Measurements from ENCODE around the gene ARF6. TPM values are rescaled to one million over a fixed set of nuclear protein-coding genes. Genes with fewer than 3 reads are reported as not detected.
"Not testable (repeated sequence)": the region's sequence is repeated elsewhere in the genome, so short reads cannot be mapped to it uniquely, and the experiment has no call there.

ARF6 gene
- polyA plus RNA-seq, 1 donor from 2014 or later: 222 TPM

DNA sequence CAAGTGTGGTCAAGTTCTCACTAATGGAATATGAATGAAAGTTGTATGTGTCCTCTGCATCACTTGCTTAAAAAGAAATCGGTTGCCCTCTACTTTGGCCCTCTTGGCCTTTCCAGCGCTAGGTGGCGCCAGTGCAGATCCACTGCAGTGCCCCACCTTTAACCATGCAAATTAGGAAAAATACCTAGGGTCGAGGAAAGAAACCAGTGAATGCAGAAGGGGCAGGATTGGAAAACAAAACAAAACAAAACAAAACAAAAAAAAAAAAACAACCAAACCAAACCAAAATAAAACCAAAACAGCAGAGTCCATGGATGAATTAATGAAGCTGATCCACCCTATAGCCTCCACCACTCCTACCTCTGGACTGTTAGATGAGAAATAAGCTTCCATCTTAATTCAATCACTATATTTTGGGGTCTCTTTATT lies 27.4 kb upstream of the ARF6 start:
- peaks cover 22 to 39% (median 23%) of the 10 kb centered on the region in 3 donors for H3K4me1 Mint-ChIP-seq
- no peak overlapping the region for H3K27ac Mint-ChIP-seq
- H3K9me3 Mint-ChIP-seq: peaks cover 0 to 2% (median 0%) of the 10 kb centered on the region in 3 donors
- H3K27me3 Mint-ChIP-seq: no peaks in the 10 kb centered on the region
- no peaks in the 10 kb centered on the region for H3K36me3 Mint-ChIP-seq
- peak overlapping the region in 1 of 4 donors; percentile 25 for H3K4me3 Mint-ChIP-seq

DNA sequence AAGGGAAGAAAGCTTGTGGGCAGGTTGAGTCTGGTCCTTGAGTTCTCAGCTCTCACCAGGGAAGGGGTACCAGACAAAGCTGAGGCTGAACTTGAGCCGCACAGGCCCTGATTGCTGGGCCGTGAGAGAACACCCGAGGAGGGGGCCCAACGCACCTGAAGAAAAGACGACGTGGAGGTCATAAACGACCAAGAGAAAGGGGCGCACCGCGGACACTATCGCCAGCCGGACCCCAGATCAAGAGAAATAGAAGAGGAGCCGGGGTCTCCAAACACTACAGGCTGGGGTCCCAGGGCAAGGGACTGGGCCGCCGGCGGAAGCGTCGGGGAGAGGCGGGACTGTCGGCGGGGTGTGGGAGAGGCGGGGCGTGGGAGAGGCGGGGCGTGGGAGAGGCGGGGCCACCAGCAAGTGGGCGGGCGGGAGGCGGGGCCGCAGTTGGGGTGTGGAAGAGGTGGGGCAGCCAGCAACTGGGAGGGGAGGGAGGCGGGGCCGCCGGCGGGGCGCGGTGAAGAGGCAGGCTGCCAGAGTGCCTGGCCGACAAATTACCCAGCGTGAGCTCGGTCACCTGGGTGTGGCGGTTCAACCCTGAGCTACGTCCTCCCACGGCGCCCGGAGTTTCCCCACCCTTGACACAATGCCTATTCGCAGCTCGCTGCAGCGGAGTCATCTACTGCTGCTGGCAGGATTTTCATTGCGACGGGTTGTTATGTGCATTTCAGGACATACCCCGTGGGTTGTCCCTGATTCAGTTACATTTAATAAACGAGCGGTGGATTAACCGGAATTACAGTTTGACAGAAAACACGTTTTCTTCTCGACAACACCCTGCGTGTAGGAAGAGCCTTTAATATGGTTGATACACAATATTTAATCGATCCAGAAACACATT lies 24.8 kb upstream of the ARF6 start:
- Mint-ChIP-seq H3K4me3 (peak overlapping the region; percentile 84 to 97 (median 89)), H3K4me1 (peaks cover 20 to 28% (median 22%) of the 10 kb centered on the region in 3 donors), H3K9me3 (no peaks in the 10 kb centered on the region)

DNA sequence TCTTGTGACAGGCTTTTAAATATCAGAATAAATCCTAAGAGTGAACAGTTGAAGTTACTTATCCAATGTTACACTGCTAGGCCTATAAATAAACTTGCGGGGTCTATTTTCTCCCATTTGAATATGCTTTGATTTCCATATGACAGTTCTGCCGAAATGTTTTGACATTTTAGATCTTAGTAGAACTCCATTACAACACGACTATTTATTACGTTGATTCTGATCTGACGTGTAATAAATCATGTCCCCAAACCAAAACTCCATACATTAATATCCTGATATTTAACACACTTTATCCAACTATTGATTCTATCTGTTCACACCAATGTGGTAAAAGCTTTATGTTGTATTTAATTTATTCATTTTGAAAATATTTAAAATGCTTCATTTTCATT lies 24.2 kb upstream of the ARF6 start:
- Mint-ChIP-seq H3K27me3 (no peaks in the 10 kb centered on the region), H3K9me3 (no peaks in the 10 kb centered on the region), H3K4me3 (peak overlapping the region; percentile 84 to 97 (median 89)), H3K36me3 (no peaks in the 10 kb centered on the region), H3K27ac (peak overlapping the region; percentile 94 to 99 (median 95)), H3K4me1 (peaks cover 19 to 28% (median 20%) of the 10 kb centered on the region in 3 donors)

More for the DNA sequence above, 24.8 kb upstream of the ARF6 start:
- Mint-ChIP-seq H3K27ac (peak overlapping the region; percentile 94 to 99 (median 95)), H3K36me3 (no peaks in the 10 kb centered on the region), H3K27me3 (no peaks in the 10 kb centered on the region)

DNA sequence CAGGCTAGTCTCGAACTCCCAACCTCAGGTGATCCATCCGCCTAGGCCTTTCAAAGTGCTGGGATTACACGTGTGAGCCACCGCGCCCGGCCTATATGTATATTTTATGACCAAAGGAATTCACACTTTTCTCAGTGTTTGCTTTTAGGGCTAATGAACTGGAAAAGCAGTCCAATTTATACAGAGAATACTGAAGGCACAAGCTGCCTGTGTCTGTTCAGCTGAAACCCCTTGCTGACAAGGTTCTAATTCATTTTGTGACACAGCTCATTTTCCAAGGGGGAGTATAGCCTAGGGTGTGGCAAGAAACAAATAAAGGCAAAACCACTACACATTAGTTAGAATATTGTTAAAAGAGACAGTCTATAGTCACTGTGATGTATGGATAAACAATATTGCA lies 22.0 kb upstream of the ARF6 start:
- H3K4me3 Mint-ChIP-seq: peak overlapping the region in 3 of 4 donors; percentile 29 to 84 (median 67)
- peak overlapping the region in 2 of 3 donors; percentile 95 for H3K27ac Mint-ChIP-seq
- no peaks in the 10 kb centered on the region for H3K36me3 Mint-ChIP-seq
- H3K4me1 Mint-ChIP-seq: peaks cover 19 to 28% (median 20%) of the 10 kb centered on the region in 3 donors
- H3K9me3 Mint-ChIP-seq: no peaks in the 10 kb centered on the region
- H3K27me3 Mint-ChIP-seq: no peaks in the 10 kb centered on the region

DNA sequence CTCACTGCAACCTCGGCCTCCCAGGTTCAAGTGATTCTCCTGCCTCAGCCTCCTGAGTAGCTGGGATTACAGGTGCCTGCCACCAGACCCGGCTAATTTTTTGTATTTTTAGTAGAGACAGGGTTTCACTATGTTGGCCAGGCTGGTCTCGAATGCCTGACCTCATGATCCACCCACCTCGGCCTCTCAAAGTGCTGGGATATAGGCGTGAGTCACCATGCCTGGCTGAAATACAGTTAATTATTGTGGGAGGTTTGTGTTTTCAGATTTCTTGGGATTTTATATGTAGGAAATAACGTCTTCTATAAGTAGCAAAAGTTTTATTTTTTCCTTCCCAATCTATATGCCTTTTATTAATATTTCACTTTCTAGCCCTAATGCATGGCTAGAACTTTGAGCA lies 19.3 kb upstream of the ARF6 start:
- not testable (repeated sequence) for H3K27me3 Mint-ChIP-seq, H3K9me3 Mint-ChIP-seq, H3K36me3 Mint-ChIP-seq, H3K4me3 Mint-ChIP-seq
- peak overlapping the region in 2 of 3 donors; percentile 56 to 82 for H3K27ac Mint-ChIP-seq
- H3K4me1 Mint-ChIP-seq: peaks cover 13 to 22% (median 15%) of the 10 kb centered on the region in 3 donors

DNA sequence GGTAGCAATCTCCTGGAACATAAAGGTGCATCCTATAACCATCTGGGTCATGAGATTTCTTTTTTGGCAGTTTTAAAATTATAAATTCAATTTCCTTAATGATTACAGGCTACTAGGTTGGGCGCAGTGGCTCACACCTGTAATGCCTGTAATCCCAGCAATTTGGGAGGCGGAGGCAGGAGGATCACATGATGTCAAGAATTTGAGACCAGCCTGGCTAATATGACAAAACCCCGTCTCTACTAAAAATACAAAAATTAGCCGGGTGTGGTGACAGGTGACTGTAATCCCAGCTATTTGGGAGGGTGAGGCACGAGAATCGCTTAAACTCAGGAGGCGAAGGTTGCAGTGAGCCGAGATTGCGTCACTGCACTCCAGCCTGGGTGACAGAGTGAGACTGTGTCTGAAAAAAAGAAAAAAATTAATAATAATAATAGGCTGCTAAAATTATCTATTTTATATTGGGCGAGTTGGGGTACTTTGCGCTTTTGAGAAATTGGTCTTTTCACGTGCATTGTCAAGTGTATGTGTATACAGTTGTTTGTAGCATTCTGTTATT lies 17.2 kb upstream of the ARF6 start:
- peaks cover 2% of the 10 kb centered on the region for H3K36me3 Mint-ChIP-seq
- H3K9me3 Mint-ChIP-seq: no peaks in the 10 kb centered on the region
- H3K4me1 Mint-ChIP-seq: peaks cover 13 to 21% (median 15%) of the 10 kb centered on the region in 3 donors

DNA sequence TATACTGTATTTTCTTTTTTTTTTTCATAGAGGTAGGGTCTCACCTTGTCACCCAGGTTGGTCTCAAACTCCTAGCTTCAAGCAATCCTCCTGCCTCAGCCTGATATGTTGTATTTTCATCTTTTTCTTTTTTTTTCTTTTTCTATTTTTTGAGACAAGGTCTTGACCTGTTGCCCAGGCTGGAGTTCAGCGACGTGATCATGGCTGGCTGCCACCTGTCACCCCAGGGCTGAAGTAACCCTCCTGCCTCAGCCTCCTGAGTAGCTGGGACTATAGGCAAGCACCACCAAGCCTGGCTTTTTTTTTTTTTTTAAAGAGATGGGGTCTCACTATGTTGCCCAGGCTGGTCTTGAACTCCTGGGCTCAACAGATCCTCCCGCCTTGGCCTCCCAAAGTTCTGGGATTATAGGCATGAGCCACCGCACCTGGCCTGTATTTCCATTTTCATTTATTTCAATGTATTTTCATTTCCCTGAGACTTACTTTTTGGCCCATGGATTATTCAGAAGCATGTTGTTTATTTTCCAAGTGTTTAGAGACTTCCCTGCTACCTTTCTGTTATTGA lies 16.2 kb upstream of the ARF6 start:
- no peaks in the 10 kb centered on the region for H3K27me3 Mint-ChIP-seq
- no peaks in the 10 kb centered on the region for H3K9me3 Mint-ChIP-seq
- H3K4me1 Mint-ChIP-seq: peaks cover 14 to 21% (median 14%) of the 10 kb centered on the region in 3 donors

More for the DNA sequence above, 17.2 kb upstream of the ARF6 start:
- H3K4me3 Mint-ChIP-seq: peak overlapping the region in 1 of 4 donors; percentile 40
- H3K27ac Mint-ChIP-seq: no peak overlapping the region
- no peaks in the 10 kb centered on the region for H3K27me3 Mint-ChIP-seq

DNA sequence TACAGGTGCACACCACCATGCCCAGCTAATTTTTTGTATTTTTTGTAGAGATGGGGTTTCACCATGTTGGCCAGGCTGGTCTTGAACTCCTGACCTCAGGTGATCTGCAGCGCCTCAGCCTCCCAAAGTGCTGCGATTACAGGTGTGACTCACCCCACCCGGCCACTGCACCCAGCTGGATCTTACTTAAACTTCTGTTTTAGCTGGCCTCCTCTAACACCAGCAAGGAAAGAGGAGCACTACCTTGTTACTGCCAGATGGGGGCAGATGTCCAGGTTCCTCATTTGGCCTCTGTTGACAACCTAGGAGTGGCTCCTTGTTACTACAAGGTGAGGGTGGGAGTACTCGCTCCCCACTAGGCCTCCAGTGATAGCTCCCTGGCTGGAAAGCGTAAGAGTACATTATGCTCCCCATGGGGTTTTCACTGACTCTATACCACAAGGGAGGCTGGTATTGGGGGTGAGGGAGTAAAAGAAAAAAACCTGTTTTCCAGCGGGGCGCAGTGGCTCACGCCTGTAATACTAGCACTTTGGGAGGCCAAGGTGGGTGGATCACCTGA lies 13.2 kb upstream of the ARF6 start:
- peak overlapping the region in 2 of 4 donors; percentile 55 to 77 for H3K4me3 Mint-ChIP-seq
- peaks cover 10 to 26% (median 12%) of the 10 kb centered on the region in 3 donors for H3K4me1 Mint-ChIP-seq
- no peaks in the 10 kb centered on the region for H3K9me3 Mint-ChIP-seq
- peak overlapping the region; percentile 74 to 90 (median 87) for H3K27ac Mint-ChIP-seq
- H3K27me3 Mint-ChIP-seq: no peaks in the 10 kb centered on the region
- H3K36me3 Mint-ChIP-seq: peaks cover 2% of the 10 kb centered on the region

More for the DNA sequence above, 16.2 kb upstream of the ARF6 start:
- no peak overlapping the region for H3K4me3 Mint-ChIP-seq
- H3K36me3 Mint-ChIP-seq: peaks cover 2% of the 10 kb centered on the region
- no peak overlapping the region for H3K27ac Mint-ChIP-seq

DNA sequence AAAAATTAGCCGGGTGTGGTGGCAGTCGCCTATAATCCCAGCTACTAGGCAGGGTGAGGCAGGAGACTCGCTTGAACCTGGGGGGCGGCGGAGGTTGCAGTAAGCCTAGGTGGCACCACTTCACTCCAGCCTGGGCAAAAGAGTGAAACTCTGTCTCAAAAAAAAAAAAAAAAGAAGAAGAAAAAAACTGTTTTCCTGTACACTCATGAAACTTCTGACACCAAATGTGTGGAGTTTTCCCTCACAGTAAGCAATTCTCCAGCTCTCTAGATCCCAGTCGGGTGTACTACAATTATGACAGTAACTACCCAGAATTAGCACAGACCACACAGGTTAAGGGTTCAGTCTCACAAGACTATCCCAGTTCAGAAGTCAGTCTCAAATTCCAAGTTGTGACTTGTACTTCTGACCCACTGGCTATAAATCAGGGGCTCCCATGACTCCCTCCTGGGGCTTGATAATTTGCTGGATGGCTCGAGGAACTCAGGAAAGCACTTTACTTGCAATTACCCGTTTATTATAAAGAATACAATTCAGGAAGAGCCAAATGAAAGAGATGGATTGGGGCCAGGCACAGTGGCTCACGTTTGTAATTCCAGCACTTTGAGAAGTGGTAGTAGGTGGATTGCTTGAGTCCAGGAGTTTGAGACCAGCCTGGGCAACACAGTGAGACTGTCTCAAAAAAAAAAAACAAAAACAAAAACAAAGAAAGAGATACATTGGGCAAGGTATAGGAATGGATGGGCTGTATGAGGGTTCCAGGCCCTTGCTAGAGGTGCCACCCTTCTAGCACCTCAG lies 12.4 kb upstream of the ARF6 start:
- Mint-ChIP-seq H3K4me3 (peak overlapping the region in 3 of 4 donors; percentile 43 to 77 (median 55)), H3K27ac (peak overlapping the region; percentile 74 to 90 (median 87)), H3K9me3 (no peaks in the 10 kb centered on the region), H3K36me3 (peaks cover 2% of the 10 kb centered on the region), H3K27me3 (no peaks in the 10 kb centered on the region), H3K4me1 (peaks cover 10 to 29% (median 12%) of the 10 kb centered on the region in 3 donors)

DNA sequence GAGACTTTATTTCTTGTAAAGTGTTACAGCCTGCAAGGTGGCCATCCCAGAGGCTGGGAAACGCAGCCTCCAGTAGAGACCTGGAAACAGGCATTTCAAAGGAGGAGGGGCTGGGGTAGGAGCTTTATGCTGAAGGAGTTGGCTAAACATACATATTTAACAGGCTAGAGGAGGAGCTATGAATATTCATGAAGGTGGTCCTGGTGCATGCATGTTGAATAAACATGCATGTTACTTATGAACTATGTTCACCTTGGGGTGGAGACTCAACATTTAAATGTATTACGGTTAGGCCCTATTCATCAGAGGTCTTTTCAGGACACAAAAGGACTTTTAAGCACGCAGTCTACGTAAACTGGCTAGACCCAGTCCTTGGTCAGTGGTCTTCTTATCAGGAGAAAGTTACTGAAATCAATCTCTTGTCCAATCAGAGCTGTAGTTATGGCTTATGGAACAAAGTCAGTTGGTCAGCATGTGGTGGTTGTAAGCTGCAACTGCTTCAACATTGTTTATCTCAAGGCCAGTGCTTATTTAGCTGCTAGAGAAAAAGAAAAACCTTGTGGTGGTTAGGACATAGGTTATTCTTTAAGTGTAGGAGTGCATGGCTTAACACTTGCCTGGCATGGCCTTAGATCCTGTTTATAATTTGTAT lies 11.4 kb upstream of the ARF6 start:
- H3K36me3 Mint-ChIP-seq: no peaks in the 10 kb centered on the region
- no peaks in the 10 kb centered on the region for H3K27me3 Mint-ChIP-seq
- no peak overlapping the region for H3K4me3 Mint-ChIP-seq
- peaks cover 14 to 34% (median 16%) of the 10 kb centered on the region in 3 donors for H3K4me1 Mint-ChIP-seq
- H3K27ac Mint-ChIP-seq: peak overlapping the region in 1 of 3 donors; percentile 64
- no peaks in the 10 kb centered on the region for H3K9me3 Mint-ChIP-seq

DNA sequence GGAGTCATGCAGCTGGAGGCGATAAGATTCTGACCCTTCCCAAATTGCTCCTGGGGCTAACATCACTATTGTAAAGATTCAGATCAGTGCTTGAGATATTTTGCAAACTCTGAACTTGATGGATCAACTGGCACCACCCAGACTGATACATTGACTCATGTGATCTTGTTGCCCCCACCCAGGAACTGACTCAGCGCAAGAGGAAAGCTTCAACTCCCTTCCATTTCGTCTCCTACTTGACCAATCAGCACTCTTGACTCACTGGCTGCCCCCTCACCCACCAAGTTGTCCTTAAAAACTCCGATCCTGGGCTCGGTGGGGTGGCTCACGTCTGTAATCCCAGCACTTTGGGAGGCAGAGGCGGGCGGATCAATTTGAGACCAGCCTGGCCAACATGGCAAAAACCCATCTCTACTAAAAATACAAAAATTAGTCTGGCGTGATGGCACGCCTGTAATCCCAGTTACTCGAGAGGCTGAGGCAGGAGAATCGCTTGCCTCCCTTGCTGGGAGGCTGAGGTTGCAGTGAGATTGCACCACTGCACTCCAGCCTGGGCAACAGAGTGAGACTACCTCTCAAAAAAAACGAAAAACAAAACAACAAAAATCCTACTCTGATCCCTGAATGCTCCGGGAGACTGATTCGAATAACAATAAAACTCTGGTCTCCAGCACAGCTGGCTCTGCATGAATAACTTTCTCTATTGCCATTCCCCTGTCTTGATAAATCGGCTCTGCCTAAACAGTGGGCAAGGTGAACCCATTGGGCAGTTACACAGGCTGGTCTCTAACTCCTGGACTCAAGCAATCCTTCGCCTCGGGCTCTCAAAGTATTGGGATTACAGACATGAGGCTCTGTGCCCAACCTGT lies 9.8 kb upstream of the ARF6 start:
- H3K4me3 Mint-ChIP-seq: no peak overlapping the region
- H3K9me3 Mint-ChIP-seq: no peaks in the 10 kb centered on the region
- no peaks in the 10 kb centered on the region for H3K27me3 Mint-ChIP-seq
- no peaks in the 10 kb centered on the region for H3K36me3 Mint-ChIP-seq
- peak overlapping the region in 1 of 3 donors; percentile 80 for H3K27ac Mint-ChIP-seq
- peaks cover 21 to 40% (median 22%) of the 10 kb centered on the region in 3 donors for H3K4me1 Mint-ChIP-seq

DNA sequence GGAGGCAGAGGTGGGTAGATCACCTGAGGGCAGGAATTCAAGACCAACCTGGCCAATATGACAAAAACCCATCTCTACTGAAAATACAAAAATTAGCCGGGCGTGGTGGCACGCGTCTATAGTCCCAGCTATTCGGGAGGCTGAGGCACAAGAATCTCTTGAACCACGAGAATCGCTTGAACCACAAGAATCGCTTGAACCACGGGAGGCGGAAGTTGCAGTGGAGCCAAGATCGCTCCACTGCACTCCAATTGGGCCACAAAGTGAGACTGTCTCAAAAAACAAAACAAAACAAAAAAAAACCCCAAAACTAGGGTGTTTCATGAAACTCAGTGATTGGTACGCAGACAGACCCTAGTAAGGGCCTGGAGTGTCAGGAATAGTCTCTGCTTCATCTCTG lies 6.4 kb upstream of the ARF6 start:
- Mint-ChIP-seq H3K27me3 (no peaks in the 10 kb centered on the region), H3K9me3 (no peaks in the 10 kb centered on the region), H3K4me3 (peak overlapping the region; percentile 21 to 89 (median 52)), H3K4me1 (peaks cover 12 to 20% (median 14%) of the 10 kb centered on the region in 3 donors), H3K36me3 (no peaks in the 10 kb centered on the region), H3K27ac (peak overlapping the region; percentile 40 to 90 (median 78))

DNA sequence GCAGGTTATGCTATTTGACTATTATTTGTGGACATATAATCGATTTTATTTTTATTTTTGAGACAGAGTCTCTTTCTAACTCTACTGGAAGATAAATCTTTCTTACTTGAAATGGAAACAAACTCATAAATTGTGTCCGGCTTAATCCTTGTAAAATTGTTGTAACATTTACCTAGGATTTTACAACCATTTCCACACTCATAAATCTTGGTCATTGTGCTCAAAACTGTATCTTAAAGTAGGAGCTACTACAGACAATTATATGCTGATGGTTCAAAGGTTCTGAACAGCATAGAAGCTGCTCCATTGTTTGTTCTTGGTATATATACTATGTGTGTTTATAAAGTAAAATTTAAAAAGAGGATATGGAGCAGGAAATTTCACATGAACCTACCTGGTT lies 4.6 kb upstream of the ARF6 start:
- no peak overlapping the region for H3K27ac Mint-ChIP-seq
- H3K36me3 Mint-ChIP-seq: no peaks in the 10 kb centered on the region
- peaks cover 18 to 25% (median 19%) of the 10 kb centered on the region in 3 donors for H3K4me1 Mint-ChIP-seq
- no peak overlapping the region for H3K4me3 Mint-ChIP-seq
- H3K9me3 Mint-ChIP-seq: no peaks in the 10 kb centered on the region
- H3K27me3 Mint-ChIP-seq: no peaks in the 10 kb centered on the region

Measured in IgD-negative memory B cell (primary cell).